ENCODE measurements around the gene PIANP.
A peak's percentile ranks its signal among the peaks of the same experiment; 100 is the strongest.

PIANP gene

DNA sequence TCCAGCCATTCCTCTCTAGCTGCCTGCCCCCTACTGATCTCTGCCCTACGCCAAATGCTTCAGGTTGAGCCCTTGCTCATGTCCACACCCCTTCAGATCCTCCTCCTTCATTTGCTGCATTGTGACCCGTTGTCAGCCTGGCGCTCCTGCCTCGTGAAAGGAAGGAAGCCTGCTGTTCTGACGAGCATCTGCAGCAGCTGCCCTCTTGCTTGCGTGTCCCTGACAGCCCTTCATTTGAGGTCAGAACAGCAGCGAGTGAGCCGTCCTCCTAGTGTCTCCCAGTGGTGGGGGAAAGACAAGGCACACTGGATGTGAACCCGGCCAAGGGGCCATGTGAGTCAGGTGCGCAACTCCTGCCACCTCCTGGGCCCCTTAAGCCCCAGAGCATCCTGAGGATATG lies 3.0 kb upstream of the PIANP start:
- DNase-seq = no peak

DNA sequence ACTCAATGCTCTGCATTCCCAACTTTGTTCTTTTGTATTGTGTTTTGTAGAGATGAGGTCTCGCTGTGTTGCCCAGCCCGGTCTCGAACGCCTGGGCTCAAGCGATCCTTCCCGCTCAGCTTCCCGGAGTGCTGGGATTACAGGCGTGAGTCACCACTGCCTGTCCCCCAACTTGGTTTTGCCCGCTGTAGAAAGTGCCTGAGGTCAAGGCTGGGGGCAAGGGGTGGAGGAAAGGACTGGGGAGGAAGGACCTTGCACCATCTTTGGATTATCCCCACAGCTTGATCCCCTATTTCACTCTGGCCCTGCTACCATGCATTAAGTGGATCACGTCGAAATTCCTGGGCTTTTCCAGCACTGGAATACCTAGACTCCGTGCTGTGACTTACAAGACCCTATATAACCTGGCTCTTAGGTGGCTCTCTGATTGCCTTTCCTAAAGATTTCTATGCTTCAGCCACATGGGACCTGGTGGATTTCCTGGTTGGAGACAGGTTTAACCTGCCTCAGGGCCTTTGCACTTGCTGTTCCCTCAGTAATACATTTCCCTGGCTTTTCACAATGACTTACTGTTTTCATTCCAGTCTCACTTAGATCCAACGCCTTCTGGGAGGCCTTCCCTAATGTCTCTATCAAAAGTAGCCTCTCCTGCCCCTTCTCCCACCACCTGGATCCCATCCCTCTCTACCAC lies 608 bp upstream of the PIANP start:
- DNase-seq = no peak

DNA sequence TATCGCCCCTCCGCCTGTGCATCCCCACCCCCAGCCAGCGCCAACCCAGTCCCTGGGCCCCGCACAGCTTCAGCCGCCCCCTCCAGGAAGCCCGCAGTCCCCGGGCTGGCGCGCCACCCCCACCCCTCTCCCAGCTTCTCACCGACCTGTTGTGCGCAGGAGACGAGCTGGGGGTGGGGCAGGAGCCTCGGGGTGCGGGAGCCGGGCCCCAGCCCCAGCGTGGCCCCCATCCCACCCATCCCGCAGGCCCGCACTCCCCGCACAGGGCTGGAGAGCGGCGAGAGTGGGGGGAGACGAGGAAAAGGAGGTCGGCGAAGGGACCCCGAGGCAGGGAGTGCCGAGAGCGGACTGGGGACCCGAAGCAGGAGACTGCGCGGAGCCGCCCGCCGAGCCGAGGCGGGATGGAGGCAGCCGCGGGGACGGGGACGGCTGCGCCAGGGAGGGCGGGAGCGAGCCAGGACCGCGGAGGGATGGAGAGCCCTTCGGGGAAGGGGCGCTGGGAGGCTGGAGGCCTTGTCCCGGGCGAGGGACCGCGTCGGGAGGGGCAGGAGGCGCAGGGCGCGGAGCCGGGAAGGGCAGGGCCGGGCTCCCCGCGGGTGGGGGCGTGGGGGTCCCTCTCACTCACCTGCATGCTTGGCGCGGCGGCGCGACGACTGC lies 498 bp downstream of the PIANP start:
- no peak for DNase-seq

DNA sequence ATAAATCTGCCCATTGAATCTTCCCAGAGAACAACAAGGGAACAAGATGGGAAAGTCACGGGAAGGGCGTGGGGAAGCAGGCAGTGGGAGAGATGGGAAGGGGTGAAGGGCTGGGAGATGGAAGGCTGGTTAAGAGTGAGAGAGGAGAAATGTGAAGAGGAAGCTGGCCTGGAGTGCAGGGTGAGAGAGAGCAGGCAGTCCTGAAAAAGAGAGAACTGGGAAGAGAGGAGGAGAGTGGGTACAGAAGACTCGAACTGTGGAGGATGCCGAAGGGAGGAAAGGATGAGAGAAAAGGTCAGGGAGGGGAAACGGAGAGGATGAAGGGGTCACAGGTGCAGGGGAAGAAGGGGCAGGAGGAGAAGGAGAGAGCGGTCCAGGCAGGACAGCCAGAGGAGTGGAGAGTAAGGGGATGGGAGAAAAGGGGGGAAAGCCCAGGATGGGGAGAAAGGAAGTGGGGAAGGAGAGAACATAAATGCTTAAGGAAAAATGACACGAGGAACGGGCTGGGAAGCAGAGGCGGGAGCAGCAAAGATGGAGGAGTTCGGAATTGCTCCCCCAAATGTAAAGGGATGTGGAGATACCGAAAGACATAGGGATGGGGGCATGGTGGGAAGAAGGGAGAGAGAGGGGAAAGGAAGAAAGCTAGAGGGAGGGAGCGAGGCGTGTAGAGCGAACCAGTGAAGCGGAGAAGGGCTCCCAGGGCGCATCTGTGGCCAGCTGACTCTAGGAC lies 1.2 kb downstream of the PIANP start:
- DNase-seq = no peak

DNA sequence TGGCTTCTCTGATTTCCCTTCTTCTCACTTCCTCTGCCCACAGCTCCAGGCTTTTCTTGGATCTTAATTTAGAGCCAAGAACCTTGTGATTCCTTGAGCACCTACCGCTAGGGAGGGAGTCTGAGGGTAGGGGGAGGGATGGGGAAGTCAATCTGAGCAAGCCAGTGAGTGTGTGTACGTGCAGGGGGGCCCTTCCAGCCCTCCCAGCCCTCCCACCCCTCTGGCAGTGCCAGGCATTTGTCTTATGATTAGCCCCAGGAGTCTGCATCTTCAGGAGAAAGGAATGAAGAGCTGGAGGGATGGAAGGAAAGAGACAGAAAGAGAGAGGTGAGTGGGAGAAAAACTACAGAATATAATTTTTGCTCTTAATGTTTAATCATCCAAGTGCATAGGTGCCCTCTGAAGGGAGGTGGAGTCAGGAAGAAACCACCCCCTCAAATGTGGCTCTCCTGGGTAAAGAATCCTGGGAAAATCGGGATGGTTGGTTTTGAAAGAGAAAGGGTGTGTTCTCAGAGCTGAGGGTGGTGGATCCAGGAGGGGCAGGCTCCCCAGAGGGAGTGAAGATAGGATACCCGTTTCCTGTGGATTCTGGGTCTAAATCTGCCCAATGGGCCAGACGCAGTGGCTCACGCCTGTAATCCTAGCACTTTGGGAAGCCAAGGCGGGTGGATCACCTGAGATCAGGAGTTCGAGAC lies 2.1 kb downstream of the PIANP start:
- DNase-seq = no peak

DNA sequence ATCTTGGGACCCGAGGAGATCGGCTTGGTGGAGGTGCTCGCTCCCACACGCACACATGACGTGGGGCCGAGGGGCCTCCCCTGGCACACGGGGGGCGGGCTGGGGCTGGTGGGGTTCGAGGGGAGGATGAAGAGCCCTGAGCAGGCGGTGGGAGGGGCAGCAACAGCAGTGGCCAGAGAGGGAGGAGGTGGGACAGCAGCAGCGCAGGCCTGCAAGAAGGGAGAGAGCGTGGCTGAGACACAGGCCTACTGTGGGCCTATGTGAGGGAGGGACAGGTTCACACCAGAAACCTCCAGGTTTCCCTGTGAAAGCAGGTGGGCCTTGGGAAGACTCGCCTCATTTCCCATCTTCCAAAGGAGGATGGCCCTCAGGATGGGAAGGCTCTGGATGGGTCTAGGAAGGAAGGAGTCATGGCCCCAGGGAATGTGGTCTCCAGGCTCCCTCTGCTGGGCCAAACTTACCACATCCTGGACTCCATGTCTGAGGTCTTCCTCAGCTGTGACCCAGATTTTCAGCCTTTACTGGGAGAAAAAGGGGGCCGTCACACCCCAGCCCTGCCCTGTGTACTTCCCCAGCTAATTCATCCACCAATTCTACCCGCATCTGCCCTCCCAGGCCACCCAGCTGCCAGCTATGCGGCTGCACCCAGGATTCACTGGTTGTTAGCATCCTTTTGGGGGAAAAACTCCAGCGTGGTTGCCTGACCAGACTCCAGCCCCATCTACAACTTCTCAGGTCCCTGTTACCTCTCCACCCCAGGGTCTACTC lies 2.8 kb downstream of the PIANP start:
- DNase-seq = peak; percentile 31

DNA sequence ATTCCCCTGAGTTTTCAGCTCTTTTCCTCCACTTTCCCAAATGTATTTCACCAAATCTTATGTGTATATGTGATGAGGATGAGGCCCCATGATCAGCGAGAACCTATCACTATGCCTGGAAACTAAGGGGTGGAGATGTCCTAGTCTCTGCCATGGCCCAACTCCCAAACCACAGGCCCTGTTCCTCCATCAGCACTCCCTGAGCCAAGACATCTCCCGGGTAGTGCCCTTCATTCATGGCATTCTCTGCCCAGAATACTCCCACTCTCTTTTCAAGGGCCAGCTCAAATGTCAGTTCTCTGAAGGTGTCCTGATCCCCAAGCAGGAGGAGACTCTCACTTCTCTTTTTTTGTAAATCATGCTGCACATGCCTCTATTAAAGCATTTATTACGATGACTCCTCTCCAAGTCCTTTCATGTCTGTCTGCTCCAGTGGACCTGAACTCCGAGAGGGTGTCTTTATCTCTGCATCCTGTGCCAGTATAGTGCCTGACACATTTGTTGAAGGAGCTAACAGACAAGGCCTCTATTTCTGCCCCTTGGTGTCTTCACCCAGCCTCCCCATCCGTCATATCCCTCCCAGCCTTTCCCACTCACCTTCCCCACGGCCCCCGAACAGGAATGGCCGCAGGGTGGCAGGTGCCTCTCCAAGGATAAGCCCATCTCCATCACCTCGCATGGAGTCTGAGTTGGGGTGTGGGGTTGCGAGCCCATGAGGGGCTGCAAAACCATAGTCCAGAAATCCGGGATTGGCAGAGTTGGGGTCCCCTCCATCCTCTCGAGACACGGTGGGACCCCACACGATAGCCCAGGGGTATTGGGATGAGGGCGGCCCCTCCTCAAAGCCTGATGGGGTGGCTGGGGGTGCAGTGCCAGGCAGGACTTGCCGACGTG lies 3.7 kb downstream of the PIANP start:
- no peak for DNase-seq

DNA sequence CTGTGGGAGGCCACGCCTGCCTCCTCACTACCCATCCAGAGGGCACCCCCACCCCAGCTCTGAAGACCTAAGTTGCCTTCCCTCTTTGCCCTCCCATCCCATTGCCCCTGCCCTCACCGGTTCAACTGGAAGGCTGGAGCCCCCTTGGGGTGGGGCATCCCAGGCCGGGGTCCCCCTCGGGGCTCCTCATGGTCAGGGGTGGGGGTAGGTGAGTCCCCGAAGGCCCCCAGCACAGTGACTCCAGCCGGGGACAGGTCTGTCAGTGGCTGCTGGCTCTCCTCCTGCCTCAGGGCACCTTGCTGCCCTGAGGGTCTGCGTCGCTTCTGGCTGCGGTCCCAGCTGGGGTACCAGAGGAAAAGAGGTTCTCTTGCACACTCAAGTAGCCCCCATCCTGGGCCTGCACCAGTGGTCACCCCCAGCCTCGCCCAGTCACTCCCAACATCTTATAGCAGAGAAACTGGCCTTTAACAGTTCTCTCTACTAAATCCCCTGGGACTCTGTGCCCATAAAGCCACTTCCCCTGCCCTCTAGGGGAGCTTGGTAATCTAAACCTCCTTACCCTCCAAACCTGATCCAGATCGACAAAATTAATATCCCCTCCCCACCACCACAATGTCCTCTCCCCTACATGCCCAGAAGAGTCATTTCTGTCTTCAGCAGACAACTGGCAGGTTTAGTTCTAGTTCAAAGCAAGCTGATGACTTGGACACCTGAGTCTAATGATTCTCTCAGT lies 5.1 kb downstream of the PIANP start:
- DNase-seq = no peak

DNA sequence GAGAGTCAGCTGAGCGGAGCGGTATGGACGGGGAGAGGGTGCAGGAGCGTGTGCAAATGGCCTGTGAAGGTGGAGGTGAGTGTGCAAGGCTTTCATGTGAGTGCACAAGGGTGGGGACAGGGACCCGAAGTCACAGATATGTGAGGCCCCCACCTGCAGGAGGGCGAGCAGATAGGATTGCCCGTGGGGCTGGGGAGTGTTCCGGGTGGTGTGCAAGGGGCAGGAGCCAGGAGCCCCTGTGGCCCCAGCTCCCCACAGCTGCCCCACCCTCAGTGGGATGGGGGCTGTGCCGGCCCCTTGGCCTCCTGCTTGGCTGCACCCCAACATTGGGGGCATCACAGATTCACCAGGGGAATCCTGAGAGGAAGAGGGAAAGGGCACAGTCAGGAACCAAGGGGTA lies 5.9 kb downstream of the PIANP start:
- no peak for DNase-seq

DNA sequence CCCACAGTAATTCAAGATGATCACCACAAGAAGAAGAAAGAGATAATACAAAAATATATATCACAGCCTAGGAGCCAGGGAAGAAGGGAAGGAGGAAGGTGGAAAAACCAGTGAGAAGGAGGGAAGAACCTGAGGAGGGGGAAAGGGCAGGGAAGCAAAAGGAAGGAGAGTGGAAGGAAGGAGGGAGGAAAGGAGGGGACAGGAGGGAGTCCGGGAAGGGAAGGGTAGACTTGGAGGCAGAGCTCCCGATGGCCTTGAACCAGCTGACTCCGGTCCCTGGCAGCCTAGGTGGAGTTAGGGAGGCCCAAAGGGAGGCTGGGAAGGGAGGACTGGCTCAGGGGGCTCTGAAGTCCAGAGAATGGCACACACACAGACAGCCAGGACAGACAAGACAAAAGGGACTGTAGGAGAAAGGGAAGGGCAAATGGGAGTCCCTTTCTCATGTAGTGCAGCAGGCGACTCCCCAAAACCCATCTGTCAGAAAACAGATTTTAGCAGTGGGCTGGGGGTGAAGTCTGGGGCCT lies 6.7 kb downstream of the PIANP start:
- no peak for DNase-seq

DNA sequence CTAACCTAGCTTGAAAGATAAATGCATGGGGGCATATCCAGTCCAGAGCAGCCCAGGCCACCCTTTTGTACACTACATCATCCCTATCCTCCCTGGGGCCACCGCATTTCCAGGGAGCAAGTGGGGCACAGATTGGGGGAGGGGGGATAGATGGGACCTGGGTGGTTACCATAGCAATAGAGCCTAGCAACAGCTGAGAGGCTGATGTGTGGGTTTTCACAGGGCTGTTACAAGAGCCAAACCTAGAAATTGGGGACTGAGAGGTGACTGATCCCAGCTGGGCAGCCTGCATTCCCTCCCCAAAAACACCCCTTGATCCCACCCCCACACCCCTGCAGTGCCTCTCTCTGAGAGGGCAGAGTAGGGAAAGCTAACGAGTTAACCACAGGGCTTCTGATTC lies 7.7 kb downstream of the PIANP start:
- no peak for DNase-seq

DNA sequence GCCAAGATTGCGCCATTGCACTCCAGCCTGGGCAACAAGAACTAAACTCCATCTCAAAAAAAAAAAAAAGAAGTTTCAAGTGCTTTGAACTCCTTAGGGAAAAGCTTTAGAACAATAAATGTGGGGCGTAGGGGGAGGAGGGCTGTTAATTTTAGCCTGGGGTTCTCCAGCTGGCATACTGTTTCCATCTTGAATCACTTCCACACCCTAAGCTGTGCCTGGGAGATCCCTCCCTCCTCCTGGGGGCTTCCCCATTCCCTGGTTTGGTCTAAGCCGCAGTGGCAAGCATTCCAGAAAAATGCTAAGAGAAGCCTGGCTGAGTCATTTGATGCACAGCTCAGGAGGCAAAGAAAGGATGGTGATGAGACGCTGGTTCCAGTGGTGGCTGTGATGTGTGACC lies 9.1 kb downstream of the PIANP start:
- DNase-seq = no peak

DNA sequence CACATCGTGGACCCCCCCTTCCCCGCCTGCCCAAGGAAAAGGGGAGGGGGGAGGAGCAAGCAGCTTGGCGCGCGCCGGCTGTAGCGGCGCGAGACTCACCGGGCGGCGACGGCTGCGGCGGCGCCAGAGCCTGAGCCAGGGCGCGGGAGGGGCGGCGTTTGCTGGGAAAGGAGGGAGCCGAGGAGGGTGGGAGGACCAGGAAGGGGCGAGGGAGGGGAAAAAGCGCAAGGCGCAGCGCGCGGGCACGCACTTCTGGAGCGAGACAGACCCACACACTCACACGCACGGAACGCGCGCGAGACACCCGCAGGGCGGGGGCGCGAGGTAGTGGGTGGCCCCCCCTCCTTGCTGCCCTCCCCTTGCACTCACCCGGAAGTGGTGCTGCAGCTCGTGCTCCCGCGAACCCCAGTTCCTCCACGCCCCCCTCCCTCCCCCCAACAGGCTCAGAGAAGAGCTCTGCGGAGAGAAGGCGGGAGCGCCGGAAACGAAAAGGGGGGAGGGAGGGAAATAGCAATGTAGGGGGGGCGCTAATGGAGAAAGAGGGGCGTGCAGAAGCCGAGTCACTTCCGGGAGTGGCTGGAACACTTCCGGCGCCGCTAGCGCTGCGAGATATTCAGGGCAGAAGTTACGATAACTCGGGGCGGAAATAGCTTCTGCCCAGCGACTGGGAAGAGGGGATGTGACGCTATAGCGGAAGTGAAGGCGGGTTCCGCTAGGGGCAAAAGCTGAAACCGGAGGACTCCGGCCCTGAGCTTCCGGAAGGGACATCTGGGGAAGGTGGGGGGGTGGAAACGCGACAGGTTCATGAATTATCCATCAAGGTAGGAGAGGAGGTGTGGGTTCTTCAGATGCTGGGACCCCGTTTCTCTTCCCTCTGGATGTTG lies 11.4 kb downstream of the PIANP start, which contains the start of gene ZNF384:
TSS of gene ZNF384 (minus strand) at position 377 of the 884 bp plus-strand sequence. CDS start 9,855 bp downstream, outside the sequence.
- DNase-seq = peak; percentile 99

DNA sequence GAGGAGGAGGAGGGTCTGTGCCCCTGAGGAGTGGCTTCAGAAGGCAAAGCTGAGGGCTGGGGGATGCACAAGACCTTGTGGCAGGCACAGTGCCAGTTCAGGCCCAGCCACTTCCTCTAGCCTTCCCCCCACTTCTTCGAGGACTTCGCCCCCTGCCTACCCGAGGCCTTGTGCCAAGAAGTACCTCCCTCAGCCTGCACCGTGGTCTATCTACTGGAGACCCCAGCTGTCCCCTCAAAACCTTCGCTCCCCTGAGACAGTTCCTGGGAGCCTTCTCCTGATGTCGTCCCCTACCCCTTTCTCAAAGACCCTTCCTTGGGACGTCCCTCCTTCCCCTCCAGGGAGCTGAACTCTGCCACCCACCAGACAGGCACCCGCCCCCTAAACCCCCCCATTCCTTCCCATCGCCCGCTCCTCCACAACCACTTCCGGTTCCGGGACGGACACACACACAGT lies 12.0 kb downstream of the PIANP start:
- DNase-seq = no peak

DNA sequence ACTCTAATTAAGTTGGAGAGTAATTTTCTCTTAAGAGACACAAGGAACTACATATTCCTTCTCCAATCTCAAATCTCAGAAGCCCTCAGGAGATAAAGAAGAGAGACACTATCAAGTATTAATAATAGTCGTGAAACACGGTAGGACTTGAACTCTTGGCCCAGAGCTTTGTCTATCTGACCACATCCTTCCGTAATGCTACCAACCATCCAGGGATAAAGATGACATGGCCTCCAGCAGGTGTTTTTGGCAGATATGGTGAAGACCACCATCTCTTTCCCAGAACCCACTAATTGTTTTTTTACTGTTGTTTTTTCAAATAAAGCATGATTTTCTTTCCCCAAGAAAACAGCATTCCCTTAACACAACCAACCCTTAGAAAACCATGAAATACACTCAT lies 14.8 kb downstream of the PIANP start:
- DNase-seq = no peak

DNA sequence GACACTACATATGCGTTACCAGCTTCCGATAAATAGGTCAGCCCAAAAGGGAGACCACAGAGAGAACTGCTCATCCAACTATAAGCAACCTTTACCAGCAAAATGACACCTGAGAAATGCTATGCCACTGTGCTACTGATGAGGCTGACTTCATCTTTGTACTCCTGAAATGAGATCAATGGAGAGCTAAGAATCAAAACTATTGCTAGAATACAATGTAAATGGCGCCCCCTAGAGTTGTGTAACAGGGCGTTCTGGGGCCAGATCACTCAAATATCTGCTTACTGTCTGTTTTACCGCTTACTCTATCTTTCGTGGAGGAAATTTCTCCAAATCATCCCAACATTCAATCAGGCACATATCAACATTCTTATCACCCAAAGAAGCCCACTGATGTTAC lies 16.0 kb downstream of the PIANP start:
- peak; percentile 93 for DNase-seq

DNA sequence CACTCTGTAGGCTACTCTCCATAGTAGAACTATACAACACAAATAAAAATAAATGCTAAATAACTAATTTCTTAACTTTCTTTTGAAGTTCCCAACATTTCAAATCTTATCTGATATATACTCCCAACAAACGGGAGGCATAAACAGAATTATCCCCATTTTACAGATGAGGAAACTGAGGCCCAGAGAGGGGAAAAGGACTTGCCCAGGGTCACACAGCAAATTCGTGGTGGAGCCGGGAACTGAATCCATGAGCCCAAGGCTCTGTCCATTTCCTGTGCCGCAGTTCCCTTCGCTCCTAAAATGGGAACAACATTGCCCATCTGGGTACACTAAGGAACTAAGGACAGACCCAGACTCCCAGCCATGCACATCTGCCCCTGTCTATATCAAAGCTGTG lies 23.7 kb downstream of the PIANP start:
- no peak for DNase-seq

DNA sequence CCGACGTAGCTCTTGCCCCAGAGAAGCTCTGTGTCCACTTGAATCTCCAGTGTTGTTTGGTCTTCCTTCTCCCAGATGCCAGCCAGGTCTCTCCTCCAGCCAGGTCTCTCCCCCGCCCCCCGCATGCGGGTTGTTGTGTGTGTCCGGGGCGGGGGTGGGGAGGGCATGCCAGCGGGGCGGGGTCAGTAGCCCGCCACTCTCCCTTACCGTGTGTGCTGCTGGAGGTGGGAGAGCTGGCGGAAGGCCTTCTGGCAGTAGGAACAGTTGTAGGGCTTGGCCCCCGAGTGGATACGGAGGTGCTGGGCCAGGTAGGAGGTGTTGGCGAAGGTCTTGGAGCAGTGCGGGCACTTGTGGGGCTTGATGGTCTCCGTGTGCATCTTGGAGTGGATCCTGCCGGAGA lies 28.5 kb downstream of the PIANP start:
- DNase-seq = no peak

DNA sequence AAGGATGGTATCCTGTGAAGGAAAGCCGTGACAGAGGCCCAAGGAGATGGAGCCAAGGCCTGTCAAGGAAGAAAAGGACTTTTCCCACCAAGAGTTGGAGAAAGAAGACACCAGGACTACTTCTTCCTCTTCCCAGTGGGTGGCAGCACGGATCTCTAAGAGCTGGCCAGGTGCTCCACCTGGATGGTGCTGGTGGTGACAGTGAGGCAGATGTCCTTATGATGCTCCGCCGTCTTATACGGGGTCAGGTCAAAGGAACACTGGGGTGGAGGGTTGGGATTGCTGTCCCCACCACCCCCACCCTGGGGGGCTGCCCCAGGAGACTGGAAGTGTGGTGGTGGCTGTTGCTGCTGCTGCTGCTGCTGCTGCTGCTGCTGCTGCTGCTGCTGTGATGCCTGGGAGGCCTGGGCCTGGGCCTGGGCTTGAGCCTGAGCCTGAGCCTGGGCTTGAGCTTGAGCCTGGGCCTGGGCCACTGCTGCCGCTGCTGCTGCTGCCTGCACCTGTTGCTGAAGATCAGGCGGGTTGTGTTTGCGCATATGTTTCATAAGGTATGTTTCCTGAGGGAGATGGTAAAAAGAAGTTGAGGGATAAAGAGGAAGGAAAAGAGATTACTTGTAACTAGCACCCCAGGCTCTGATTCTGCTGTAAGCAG lies 32.9 kb downstream of the PIANP start:
- no peak for DNase-seq
